Liver (tissue), 9 donors: ENCODE data around the gene TOX4. TPM values are rescaled to one million over a fixed set of nuclear protein-coding genes. Genes with fewer than 3 reads are reported as not detected.

Source experiments
- DNase-seq: peaks from one replicate; pipeline ENCODE4 v3.0.0-alpha.2; 2017; ENCODE audit warnings: low spot score
- H3K27ac ChIP-seq, 2 donors: one replicate each; pipeline ENCODE4 v1.7.0; 2013; ENCODE audit warnings: inconsistent platforms in 2 of 2, low read length in 2 of 2, control low read depth in 1 of 2, low read depth in 1 of 2, mild to moderate bottlenecking in 1 of 2
- H3K27me3 ChIP-seq, 4 donors: one replicate each; pipeline versions ENCODE4 v1.6.1 to v1.7.0; 2013; ENCODE audit warnings: low read length in 3 of 4, inconsistent platforms in 1 of 4, mild to moderate bottlenecking in 1 of 4, moderate library complexity in 1 of 4; ENCODE audit not compliant: control insufficient read depth in 4 of 4, insufficient read depth in 4 of 4
- H3K36me3 ChIP-seq, 4 donors: one replicate each; pipeline versions ENCODE4 v1.6.1 to v1.7.0; 2013; ENCODE audit warnings: low read length in 3 of 4, mild to moderate bottlenecking in 3 of 4, low read depth in 1 of 4, moderate library complexity in 1 of 4; ENCODE audit not compliant: control insufficient read depth in 4 of 4, insufficient read depth in 3 of 4
- H3K4me1 ChIP-seq, 4 donors: one replicate each; pipeline versions ENCODE4 v1.6.1 to v1.7.0; 2013; ENCODE audit warnings: low read length in 3 of 4, mild to moderate bottlenecking in 3 of 4, moderate library complexity in 1 of 4; ENCODE audit not compliant: control insufficient read depth in 4 of 4, insufficient read depth in 4 of 4
- H3K4me3 ChIP-seq, 3 donors: one replicate each; pipeline versions ENCODE4 v1.6.1 to v1.7.0; 2013; ENCODE audit warnings: low read length in 3 of 3, control low read depth in 1 of 3, low read depth in 1 of 3, mild to moderate bottlenecking in 1 of 3
- H3K9ac ChIP-seq, 2 donors: one replicate each; pipeline ENCODE4 v1.7.0; 2013; ENCODE audit warnings: low read length in 2 of 2, mild to moderate bottlenecking in 2 of 2, moderate library complexity in 2 of 2, control low read depth in 1 of 2, low read depth in 1 of 2
- H3K9me3 ChIP-seq, 4 donors: one replicate each; pipeline versions ENCODE4 v1.6.1 to v1.7.0; 2013; ENCODE audit warnings: low read length in 3 of 4; ENCODE audit not compliant: control insufficient read depth in 4 of 4
- EGR1 ChIP-seq, 2 donors: IDR thresholded peaks; 2 replicates each; pipeline ENCODE4 v1.6.1; 2016 to 2018; ENCODE audit warnings: antibody characterized with exemption in 2 of 2, low read depth in 2 of 2
- FOXA1 ChIP-seq: IDR thresholded peaks from 2 replicates; pipeline ENCODE4 v1.6.1; 2016; ENCODE audit warnings: antibody characterized with exemption
- FOXA2 ChIP-seq: IDR thresholded peaks from 2 replicates; pipeline ENCODE4 v1.6.1; 2016; ENCODE audit warnings: antibody characterized with exemption
- HNF4A ChIP-seq, 2 donors: conservative IDR thresholded peaks; 2 replicates each; pipeline ENCODE4 v1.6.1; 2016; ENCODE audit warnings: antibody characterized with exemption in 2 of 2, mild to moderate bottlenecking in 2 of 2
- HNF4G ChIP-seq: IDR thresholded peaks from 2 replicates; pipeline ENCODE4 v1.6.1; 2016; ENCODE audit warnings: antibody characterized with exemption
- JUND ChIP-seq, 2 donors: IDR thresholded peaks; 2 replicates each; pipeline ENCODE4 v1.6.1; 2016; ENCODE audit warnings: antibody characterized with exemption in 2 of 2
- NR2F2 ChIP-seq: IDR thresholded peaks from 2 replicates; pipeline ENCODE4 v1.6.1; 2016; ENCODE audit warnings: antibody characterized with exemption
- RAD21 ChIP-seq, 2 donors: IDR thresholded peaks; 2 replicates each; pipeline ENCODE4 v1.6.1; 2016; ENCODE audit warnings: antibody characterized with exemption in 2 of 2, mild to moderate bottlenecking in 2 of 2
- RXRA ChIP-seq, 2 donors: IDR thresholded peaks; 2 replicates each; pipeline ENCODE4 v1.6.1; 2017 to 2018; ENCODE audit warnings: antibody characterized with exemption in 2 of 2, mild to moderate bottlenecking in 1 of 2
- SP1 ChIP-seq: IDR thresholded peaks from 2 replicates; pipeline ENCODE4 v1.6.1; 2018; ENCODE audit warnings: antibody characterized with exemption, mild to moderate bottlenecking
- TAF1 ChIP-seq: conservative IDR thresholded peaks from 2 replicates; pipeline ENCODE4 v1.6.1; 2016; ENCODE audit warnings: antibody characterized with exemption, mild to moderate bottlenecking
- YY1 ChIP-seq: IDR thresholded peaks from 2 replicates; pipeline ENCODE4 v1.6.1; 2016; ENCODE audit warnings: antibody characterized with exemption, mild to moderate bottlenecking
- WGBS: extraction: QIAGEN DNeasy Blood & Tissue Kit; methylation state at CpG from one replicate; pipeline ENCODE4 v1.1.7; 2013; 5-methylcytosine and 5-hydroxymethylcytosine counted together
- polyA plus RNA-seq, 2 donors: library from polyadenylated mRNA; stranded (reverse) in 1 of 2; unstranded in 1 of 2; fragments of 200-250 nt in 1 of 2; fragments of >200 nt in 1 of 2; fragmentation: Nextera tagmentation in 1 of 2; extraction: Ambion mirVana in 1 of 2; gene quantifications; one replicate each; pipeline versions ENCODE4 v1.2.1 to v1.2.3, GENCODE V29; 2013 to 2015
- total RNA-seq, 2 donors: library from RNA; depleted of rRNA; stranded (reverse); fragments of >200 nt; gene quantifications; one replicate each; pipeline ENCODE4 v1.2.3, GENCODE V29; 2014
- TF ChIP-seq, protein P1 (sequence below): fragments of 150-350 bp; IDR thresholded peaks from 2 replicates; pipeline ENCODE4 v1.5.1; 2017; ENCODE audit warnings: improper control_type of control experiment, low read depth, low read length; ENCODE audit not compliant: missing input control
- TF ChIP-seq, protein P2 (sequence below): IDR thresholded peaks from 2 replicates; pipeline ENCODE4 v1.6.1; 2016; ENCODE audit warnings: antibody characterized with exemption
- TF ChIP-seq, protein P3 (sequence below): IDR thresholded peaks from 2 replicates; pipeline ENCODE4 v1.6.1; 2016; ENCODE audit warnings: antibody characterized with exemption
- donor health status: healthy.
- donor health status: healthy.
- donor health status: healthy.
- donor health status: healthy.
- donor health status: healthy.

Gene TOX4
- total and polyA plus RNA-seq, 4 donors, result 16.9 to 29.8 (median 20.4) TPM

- H3K27me3 ChIP-seq, result peaks cover 0 to 1% (median under 1%) of the 10 kb centered on the region in 4 donors
- no peak overlapping the region for H3K4me3 ChIP-seq
- no peak for TF ChIP-seq HNF4A (conservative IDR thresholded peaks at IDR 0.05)
- TF ChIP-seq TAF1, result no peak
- no peak for TF ChIP-seq NR2F2
- no peak for TF ChIP-seq YY1
- TF ChIP-seq, protein P1, sequence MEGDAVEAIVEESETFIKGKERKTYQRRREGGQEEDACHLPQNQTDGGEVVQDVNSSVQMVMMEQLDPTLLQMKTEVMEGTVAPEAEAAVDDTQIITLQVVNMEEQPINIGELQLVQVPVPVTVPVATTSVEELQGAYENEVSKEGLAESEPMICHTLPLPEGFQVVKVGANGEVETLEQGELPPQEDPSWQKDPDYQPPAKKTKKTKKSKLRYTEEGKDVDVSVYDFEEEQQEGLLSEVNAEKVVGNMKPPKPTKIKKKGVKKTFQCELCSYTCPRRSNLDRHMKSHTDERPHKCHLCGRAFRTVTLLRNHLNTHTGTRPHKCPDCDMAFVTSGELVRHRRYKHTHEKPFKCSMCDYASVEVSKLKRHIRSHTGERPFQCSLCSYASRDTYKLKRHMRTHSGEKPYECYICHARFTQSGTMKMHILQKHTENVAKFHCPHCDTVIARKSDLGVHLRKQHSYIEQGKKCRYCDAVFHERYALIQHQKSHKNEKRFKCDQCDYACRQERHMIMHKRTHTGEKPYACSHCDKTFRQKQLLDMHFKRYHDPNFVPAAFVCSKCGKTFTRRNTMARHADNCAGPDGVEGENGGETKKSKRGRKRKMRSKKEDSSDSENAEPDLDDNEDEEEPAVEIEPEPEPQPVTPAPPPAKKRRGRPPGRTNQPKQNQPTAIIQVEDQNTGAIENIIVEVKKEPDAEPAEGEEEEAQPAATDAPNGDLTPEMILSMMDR, result no peak
- no peak for TF ChIP-seq EGR1 (IDR thresholded peaks at IDR 0.05; ENCODE audit: low read depth in 2 of 2)
- TF ChIP-seq SP1, result no peak
- no peak for TF ChIP-seq FOXA1
- TF ChIP-seq, protein P2, sequence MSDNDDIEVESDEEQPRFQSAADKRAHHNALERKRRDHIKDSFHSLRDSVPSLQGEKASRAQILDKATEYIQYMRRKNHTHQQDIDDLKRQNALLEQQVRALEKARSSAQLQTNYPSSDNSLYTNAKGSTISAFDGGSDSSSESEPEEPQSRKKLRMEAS, result no peak
- no peak for TF ChIP-seq JUND (IDR thresholded peaks at IDR 0.05)
- no peak for TF ChIP-seq RAD21 (IDR thresholded peaks at IDR 0.05)
- TF ChIP-seq RXRA (IDR thresholded peaks at IDR 0.05), result no peak
- TF ChIP-seq, protein P3, sequence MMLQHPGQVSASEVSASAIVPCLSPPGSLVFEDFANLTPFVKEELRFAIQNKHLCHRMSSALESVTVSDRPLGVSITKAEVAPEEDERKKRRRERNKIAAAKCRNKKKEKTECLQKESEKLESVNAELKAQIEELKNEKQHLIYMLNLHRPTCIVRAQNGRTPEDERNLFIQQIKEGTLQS, result no peak
- no peak for TF ChIP-seq HNF4G
- no peak for TF ChIP-seq FOXA2
- no peak overlapping the region for H3K9ac ChIP-seq
- peaks cover 0 to under 1% (median 0%) of the 10 kb centered on the region in 4 donors for H3K9me3 ChIP-seq
- no peaks in the 10 kb centered on the region for H3K36me3 ChIP-seq
- DNase-seq, result no peak
- WGBS, result 90% methylated on average over 1 of the region's 1 CpG
- H3K4me1 ChIP-seq, result peaks cover 0 to 5% (median 2%) of the 10 kb centered on the region in 4 donors
- H3K27ac ChIP-seq, result no peak overlapping the region
These were observed 52.5 kb downstream of the TOX4 start for GRCh38 chr14:21529515-21529914.

DNA sequence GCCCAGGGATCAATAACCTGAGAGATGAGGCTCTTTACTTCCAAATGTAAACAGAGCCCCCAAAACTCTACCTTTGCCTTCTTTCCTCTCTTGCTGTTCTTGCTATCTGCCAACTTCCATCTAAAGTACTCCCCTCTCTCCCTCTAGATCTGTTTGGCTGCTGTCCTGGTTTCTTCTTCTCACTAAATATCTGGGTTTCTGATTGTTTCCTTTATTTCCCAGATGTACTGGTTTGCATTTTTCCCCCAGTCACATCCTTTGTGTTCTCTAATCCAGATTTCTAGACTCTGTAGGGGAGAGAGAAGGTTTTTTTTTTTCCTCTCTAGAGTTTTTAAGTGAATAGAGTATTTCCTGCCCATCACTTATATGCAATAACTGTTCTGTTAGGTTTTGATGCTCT lies 56.3 kb downstream of the TOX4 start:
- Histone ChIP-seq H3K4me3 (no peak overlapping the region), H3K27ac (no peak overlapping the region), H3K9ac (no peak overlapping the region), H3K9me3 (peaks cover 0 to 3% (median 0%) of the 10 kb centered on the region in 4 donors), H3K4me1 (peaks cover 0 to 2% (median 0%) of the 10 kb centered on the region in 4 donors), H3K27me3 (peaks cover 0 to 13% (median 2%) of the 10 kb centered on the region in 4 donors), H3K36me3 (no peaks in the 10 kb centered on the region)
- DNase-seq, result no peak
- TF ChIP-seq TAF1, result no peak
- TF ChIP-seq NR2F2, result no peak
- no peak for TF ChIP-seq JUND (IDR thresholded peaks at IDR 0.05)
- TF ChIP-seq, protein P2, result no peak
- TF ChIP-seq, protein P3, result no peak
- TF ChIP-seq RAD21 (IDR thresholded peaks at IDR 0.05), result no peak

GRCh38 chr14:21534576-21534975 lies 57.6 kb downstream of the TOX4 start:
- H3K4me3 ChIP-seq, result no peak overlapping the region
- DNase-seq, result no peak
- peaks cover 0 to 3% (median 0%) of the 10 kb centered on the region in 4 donors for H3K9me3 ChIP-seq
- no peak overlapping the region for H3K9ac ChIP-seq
- H3K27me3 ChIP-seq, result peaks cover 0 to 13% (median 2%) of the 10 kb centered on the region in 4 donors
- peaks cover 0 to 2% (median 0%) of the 10 kb centered on the region in 4 donors for H3K4me1 ChIP-seq
- TF ChIP-seq HNF4G (no peak), FOXA2 (no peak), HNF4A (conservative IDR thresholded peaks at IDR 0.05) (no peak), SP1 (no peak)
- TF ChIP-seq, protein P3, result no peak
- WGBS, result 80% methylated on average over 4 of the region's 4 CpGs
- H3K36me3 ChIP-seq, result no peaks in the 10 kb centered on the region
- H3K27ac ChIP-seq, result no peak overlapping the region
